HFFc6 (cell line): ENCODE data around the gene ITGAD. TPM values are rescaled to one million over a fixed set of nuclear protein-coding genes. Genes with fewer than 3 reads are reported as not detected.

Experiments used
- DNase-seq: peaks from one replicate; pipeline ENCODE4 v3.0.0-alpha.2; 2018
- H3K27ac Mint-ChIP-seq: 2 replicates; pipeline ENCODE4 v1.8.0; 2020; ENCODE audit warnings: mild to moderate bottlenecking, mixed read lengths
- H3K27me3 Mint-ChIP-seq: 2 replicates; pipeline ENCODE4 v1.8.0; 2021; ENCODE audit warnings: mild to moderate bottlenecking, moderate library complexity, mixed read lengths; ENCODE audit not compliant: insufficient read depth
- H3K36me3 Mint-ChIP-seq: 2 replicates; pipeline ENCODE4 v1.8.0; 2021; ENCODE audit warnings: low read depth, mixed read lengths
- H3K4me1 Mint-ChIP-seq: 2 replicates; pipeline ENCODE4 v1.8.0; 2020; ENCODE audit warnings: low read depth, mixed read lengths
- H3K4me3 Mint-ChIP-seq: 2 replicates; pipeline ENCODE4 v1.8.0; 2020; ENCODE audit warnings: mild to moderate bottlenecking, moderate library complexity, mixed read lengths
- H3K9me3 Mint-ChIP-seq: 2 replicates; pipeline ENCODE4 v1.8.0; 2020; ENCODE audit warnings: mild to moderate bottlenecking, mixed read lengths
- CTCF ChIP-seq: fragments of 200-600 bp; sonication (generic); IDR thresholded peaks from 2 replicates; pipeline ENCODE4 v1.5.0; 2021; ENCODE audit warnings: antibody characterized with exemption, mild to moderate bottlenecking
- total RNA-seq, 6 experiments: library from RNA; stranded (reverse); fragmentation: NEBNext Ultra II Directional; extraction: Animal tissue kit (Norgen Biotek cat#: 25700); gene quantifications; 2 replicates in 1 of 6; 3 replicates in 5 of 6; pipeline ENCODE4 v1.2.3, GENCODE V29; 2021

The ITGAD gene
- total RNA-seq, 6 experiments from 2014 or later, result not detected

- H3K4me1 Mint-ChIP-seq, result peaks cover 46% of the 10 kb centered on the region
- TF ChIP-seq CTCF, result peak; percentile 78
Measured at GRCh38 chr16:31458844-31459686, 65.9 kb downstream of the ITGAD start, which contains the start of gene ARMC5. Gene ARMC5, plus strand, starts transcription at chr16:31459501. Its CDS starts 24 bp downstream, at chr16:31459525.

GRCh38 chr16:31459687-31460581, 66.8 kb downstream of the ITGAD start:
- H3K4me3 Mint-ChIP-seq, result peak overlapping the region; percentile 94
- peak overlapping the region; percentile 96 for H3K27ac Mint-ChIP-seq
- DNase-seq, result peak; percentile 99
- no peaks in the 10 kb centered on the region; the same call in 1 of the 2 replicates for H3K27me3 Mint-ChIP-seq
- peaks cover 5% of the 10 kb centered on the region; the same call in 1 of the 2 replicates for H3K36me3 Mint-ChIP-seq
- H3K4me1 Mint-ChIP-seq, result peaks cover 38% of the 10 kb centered on the region
- no peaks in the 10 kb centered on the region for H3K9me3 Mint-ChIP-seq
- TF ChIP-seq CTCF, result no peak

More at GRCh38 chr16:31458844-31459686, 65.9 kb downstream of the ITGAD start, which contains the start of gene ARMC5:
- Mint-ChIP-seq H3K36me3 (peaks cover 5% of the 10 kb centered on the region; the same call in 1 of the 2 replicates), H3K27ac (peak within 1 kb of the TSS; percentile 96), H3K27me3 (no peaks in the 10 kb centered on the region; the same call in 1 of the 2 replicates), H3K9me3 (no peaks in the 10 kb centered on the region), H3K4me3 (peak within 1 kb of the TSS; percentile 94)
- peak; percentile 98 for DNase-seq

- Mint-ChIP-seq H3K27ac (peak overlapping the region; percentile 92), H3K9me3 (no peaks in the 10 kb centered on the region), H3K27me3 (no peaks in the 10 kb centered on the region; the same call in 1 of the 2 replicates), H3K4me1 (peaks cover 31% of the 10 kb centered on the region), H3K4me3 (peak overlapping the region; percentile 89), H3K36me3 (peaks cover 5% of the 10 kb centered on the region; the same call in 1 of the 2 replicates)
- TF ChIP-seq CTCF, result peak; percentile 89
- peak; percentile 78 for DNase-seq
Measured at GRCh38 chr16:31460582-31461002, 67.5 kb downstream of the ITGAD start.

- H3K9me3 Mint-ChIP-seq, result no peaks in the 10 kb centered on the region
- no peaks in the 10 kb centered on the region; the same call in none of the 2 replicates for H3K27me3 Mint-ChIP-seq
- DNase-seq, result no peak
- H3K4me1 Mint-ChIP-seq, result peaks cover 26% of the 10 kb centered on the region
- TF ChIP-seq CTCF, result no peak
- H3K27ac Mint-ChIP-seq, result peak overlapping the region; percentile 83; the same call in 1 of the 2 replicates
- peaks cover 5% of the 10 kb centered on the region; the same call in 1 of the 2 replicates for H3K36me3 Mint-ChIP-seq
- peak overlapping the region; percentile 19; the same call in 1 of the 2 replicates for H3K4me3 Mint-ChIP-seq
Measured at GRCh38 chr16:31461201-31461920, 68.2 kb downstream of the ITGAD start.
